ENCODE measurements around the gene ST8SIA6.

GRCh38 chr10:17292375-17292774 lies 162.0 kb downstream of the ST8SIA6 start:
- TF ChIP-seq CTCF (conservative IDR thresholded peaks at IDR 0.05; ENCODE audit: low read depth, low read length), result no peak
- TF ChIP-seq EZH2phosphoT487 (IDR thresholded peaks at IDR 0.05; ENCODE audit: borderline replicate concordance, low read length), result no peak
- no peak for TF ChIP-seq EZH2 (IDR thresholded peaks at IDR 0.05; ENCODE audit: low read length, unreplicated experiment)
